A549 (cell line): ENCODE data around the gene ALKBH1.

Source experiments
- CHD2 ChIP-seq: fragments of 150-350 bp; IDR thresholded peaks from 2 replicates; pipeline ENCODE4 v1.6.1; 2014; ENCODE audit warnings: low read length; ENCODE audit not compliant: partially characterized antibody
- EHMT2 ChIP-seq: fragments of 200-600 bp; sonication (generic); IDR thresholded peaks from 2 replicates; pipeline ENCODE4 v1.6.1; 2016; ENCODE audit warnings: antibody characterized with exemption, low read depth, mild to moderate bottlenecking, moderate library complexity
- MAFK ChIP-seq: fragments of 450-650 bp; IDR thresholded peaks from 2 replicates; pipeline ENCODE4 v1.6.1; 2014; ENCODE audit not compliant: partially characterized antibody
- POLR2A ChIP-seq: IDR thresholded peaks from 2 replicates; pipeline ENCODE4 v1.6.1; 2012; ENCODE audit warnings: mild to moderate bottlenecking, low read length
- RAD21 ChIP-seq, 2 experiments: fragments of >200 bp in 1 of 2; sonication (Bioruptor Twin) in 1 of 2; formaldehyde crosslinking in 1 of 2; IDR thresholded peaks in 1 of 2; conservative IDR thresholded peaks in 1 of 2; 2 replicates in 1 of 2; 3 replicates in 1 of 2; pipeline ENCODE4 v1.6.1; 2012 to 2018; ENCODE audit warnings: inconsistent platforms in 1 of 2
- SREBF2 ChIP-seq: fragments of 450-650 bp; IDR thresholded peaks from 2 replicates; pipeline ENCODE4 v1.6.1; 2014; ENCODE audit warnings: mild to moderate bottlenecking, moderate library complexity
- TF ChIP-seq, protein P1 (sequence below): fragments of >200 bp; sonication (Bioruptor Twin); formaldehyde crosslinking; IDR thresholded peaks from 3 replicates; pipeline ENCODE4 v1.5.1; 2016
- TF ChIP-seq, protein P2 (sequence below): fragments of >200 bp; sonication (Bioruptor Twin); formaldehyde crosslinking; IDR thresholded peaks from 3 replicates; pipeline ENCODE4 v1.6.1; 2016
- TF ChIP-seq, protein P3 (sequence below): fragments of 450-650 bp; IDR thresholded peaks from 2 replicates; pipeline ENCODE4 v1.6.1; 2014; ENCODE audit warnings: antibody characterized with exemption

DNA sequence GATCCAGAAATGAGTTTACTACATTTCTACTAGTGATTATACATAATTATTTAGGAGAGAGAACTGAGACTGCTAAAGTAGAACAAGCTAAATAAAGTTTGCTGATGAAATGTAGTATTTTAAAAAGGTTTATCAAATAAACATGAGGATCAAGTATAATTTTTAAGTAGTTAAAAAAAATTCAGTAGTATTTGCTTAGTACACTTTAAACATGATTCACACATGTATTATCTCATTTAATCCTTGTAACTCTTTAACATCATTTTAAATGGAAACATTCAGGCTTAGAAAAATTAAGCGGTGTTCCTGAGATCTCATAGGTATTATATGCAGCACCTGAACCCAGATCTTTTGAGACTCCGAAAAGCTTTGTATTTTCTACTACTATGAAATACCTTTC lies 44.4 kb upstream of the ALKBH1 start:
- no peak for TF ChIP-seq CHD2
- TF ChIP-seq, protein P1, sequence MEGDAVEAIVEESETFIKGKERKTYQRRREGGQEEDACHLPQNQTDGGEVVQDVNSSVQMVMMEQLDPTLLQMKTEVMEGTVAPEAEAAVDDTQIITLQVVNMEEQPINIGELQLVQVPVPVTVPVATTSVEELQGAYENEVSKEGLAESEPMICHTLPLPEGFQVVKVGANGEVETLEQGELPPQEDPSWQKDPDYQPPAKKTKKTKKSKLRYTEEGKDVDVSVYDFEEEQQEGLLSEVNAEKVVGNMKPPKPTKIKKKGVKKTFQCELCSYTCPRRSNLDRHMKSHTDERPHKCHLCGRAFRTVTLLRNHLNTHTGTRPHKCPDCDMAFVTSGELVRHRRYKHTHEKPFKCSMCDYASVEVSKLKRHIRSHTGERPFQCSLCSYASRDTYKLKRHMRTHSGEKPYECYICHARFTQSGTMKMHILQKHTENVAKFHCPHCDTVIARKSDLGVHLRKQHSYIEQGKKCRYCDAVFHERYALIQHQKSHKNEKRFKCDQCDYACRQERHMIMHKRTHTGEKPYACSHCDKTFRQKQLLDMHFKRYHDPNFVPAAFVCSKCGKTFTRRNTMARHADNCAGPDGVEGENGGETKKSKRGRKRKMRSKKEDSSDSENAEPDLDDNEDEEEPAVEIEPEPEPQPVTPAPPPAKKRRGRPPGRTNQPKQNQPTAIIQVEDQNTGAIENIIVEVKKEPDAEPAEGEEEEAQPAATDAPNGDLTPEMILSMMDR, result no peak
- no peak for TF ChIP-seq SREBF2
- TF ChIP-seq EHMT2, result no peak
- TF ChIP-seq MAFK, result no peak
- TF ChIP-seq, protein P2, sequence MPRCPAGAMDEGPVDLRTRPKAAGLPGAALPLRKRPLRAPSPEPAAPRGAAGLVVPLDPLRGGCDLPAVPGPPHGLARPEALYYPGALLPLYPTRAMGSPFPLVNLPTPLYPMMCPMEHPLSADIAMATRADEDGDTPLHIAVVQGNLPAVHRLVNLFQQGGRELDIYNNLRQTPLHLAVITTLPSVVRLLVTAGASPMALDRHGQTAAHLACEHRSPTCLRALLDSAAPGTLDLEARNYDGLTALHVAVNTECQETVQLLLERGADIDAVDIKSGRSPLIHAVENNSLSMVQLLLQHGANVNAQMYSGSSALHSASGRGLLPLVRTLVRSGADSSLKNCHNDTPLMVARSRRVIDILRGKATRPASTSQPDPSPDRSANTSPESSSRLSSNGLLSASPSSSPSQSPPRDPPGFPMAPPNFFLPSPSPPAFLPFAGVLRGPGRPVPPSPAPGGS, result no peak
- TF ChIP-seq, protein P3, sequence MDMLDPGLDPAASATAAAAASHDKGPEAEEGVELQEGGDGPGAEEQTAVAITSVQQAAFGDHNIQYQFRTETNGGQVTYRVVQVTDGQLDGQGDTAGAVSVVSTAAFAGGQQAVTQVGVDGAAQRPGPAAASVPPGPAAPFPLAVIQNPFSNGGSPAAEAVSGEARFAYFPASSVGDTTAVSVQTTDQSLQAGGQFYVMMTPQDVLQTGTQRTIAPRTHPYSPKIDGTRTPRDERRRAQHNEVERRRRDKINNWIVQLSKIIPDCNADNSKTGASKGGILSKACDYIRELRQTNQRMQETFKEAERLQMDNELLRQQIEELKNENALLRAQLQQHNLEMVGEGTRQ, result no peak
- no peak for TF ChIP-seq POLR2A
- no peak for TF ChIP-seq RAD21 (conservative IDR thresholded peaks at IDR 0.05 in 1 of 2, IDR thresholded peaks at IDR 0.05 in 1 of 2)
